Inferior parietal cortex (tissue), 1 donor: ENCODE measurements around the gene TNFRSF14.
A peak's percentile ranks its signal among the peaks of the same experiment; 100 is the strongest.

Experiments used
- DNase-seq: peaks from one replicate; pipeline ENCODE4 v3.0.0-alpha.2; 2016; ENCODE audit errors: extremely low spot score

The TNFRSF14 gene

GRCh38 chr1:2523191-2523890, 32.8 kb upstream of the TNFRSF14 start:
- no peak for DNase-seq

GRCh38 chr1:2523891-2524609, 32.1 kb upstream of the TNFRSF14 start:
- no peak for DNase-seq

GRCh38 chr1:2525572-2525919, 30.6 kb upstream of the TNFRSF14 start:
- DNase-seq: no peak

- DNase-seq: peak; percentile 91
These were observed 30.0 kb upstream of the TNFRSF14 start, which contains the start of gene PANK4 for GRCh38 chr1:2525920-2526823. Gene PANK4, minus strand, starts transcription at chr1:2526596. Its CDS starts 9 bp downstream, at chr1:2526587.

- DNase-seq: peak; percentile 53
These were observed 29.2 kb upstream of the TNFRSF14 start for GRCh38 chr1:2526824-2527555.

- no peak for DNase-seq
These were observed 28.7 kb upstream of the TNFRSF14 start for GRCh38 chr1:2527556-2527860.

- DNase-seq: no peak
These were observed 28.2 kb upstream of the TNFRSF14 start for GRCh38 chr1:2528016-2528415.

GRCh38 chr1:2528611-2528965, 27.6 kb upstream of the TNFRSF14 start:
- DNase-seq: no peak

GRCh38 chr1:2528966-2529783, 27.0 kb upstream of the TNFRSF14 start:
- DNase-seq: peak; percentile 12

GRCh38 chr1:2529784-2530512, 26.2 kb upstream of the TNFRSF14 start, which contains the start of gene HES5:
Gene HES5, minus strand, starts transcription at chr1:2530263. Its CDS starts 99 bp downstream, at chr1:2530164.
- DNase-seq: no peak

GRCh38 chr1:2530513-2531361, 25.4 kb upstream of the TNFRSF14 start:
- no peak for DNase-seq

- DNase-seq: no peak
These were observed 23.5 kb upstream of the TNFRSF14 start for GRCh38 chr1:2532485-2533160.

- DNase-seq: no peak
These were observed 22.8 kb upstream of the TNFRSF14 start for GRCh38 chr1:2533365-2533764.

- DNase-seq: no peak
These were observed 21.9 kb upstream of the TNFRSF14 start for GRCh38 chr1:2534315-2534686.

- DNase-seq: no peak
These were observed 21.3 kb upstream of the TNFRSF14 start for GRCh38 chr1:2534687-2535441.

GRCh38 chr1:2535455-2535854, 20.7 kb upstream of the TNFRSF14 start:
- DNase-seq: no peak

GRCh38 chr1:2535981-2536380, 20.2 kb upstream of the TNFRSF14 start:
- DNase-seq: no peak

GRCh38 chr1:2537784-2538115, 18.4 kb upstream of the TNFRSF14 start:
- DNase-seq: no peak
